ENCODE results near the gene ZFYVE21.
"Not testable (repeated sequence)": the region's sequence is repeated elsewhere in the genome, so short reads cannot be mapped to it uniquely, and the experiment has no call there.

The ZFYVE21 gene

DNA sequence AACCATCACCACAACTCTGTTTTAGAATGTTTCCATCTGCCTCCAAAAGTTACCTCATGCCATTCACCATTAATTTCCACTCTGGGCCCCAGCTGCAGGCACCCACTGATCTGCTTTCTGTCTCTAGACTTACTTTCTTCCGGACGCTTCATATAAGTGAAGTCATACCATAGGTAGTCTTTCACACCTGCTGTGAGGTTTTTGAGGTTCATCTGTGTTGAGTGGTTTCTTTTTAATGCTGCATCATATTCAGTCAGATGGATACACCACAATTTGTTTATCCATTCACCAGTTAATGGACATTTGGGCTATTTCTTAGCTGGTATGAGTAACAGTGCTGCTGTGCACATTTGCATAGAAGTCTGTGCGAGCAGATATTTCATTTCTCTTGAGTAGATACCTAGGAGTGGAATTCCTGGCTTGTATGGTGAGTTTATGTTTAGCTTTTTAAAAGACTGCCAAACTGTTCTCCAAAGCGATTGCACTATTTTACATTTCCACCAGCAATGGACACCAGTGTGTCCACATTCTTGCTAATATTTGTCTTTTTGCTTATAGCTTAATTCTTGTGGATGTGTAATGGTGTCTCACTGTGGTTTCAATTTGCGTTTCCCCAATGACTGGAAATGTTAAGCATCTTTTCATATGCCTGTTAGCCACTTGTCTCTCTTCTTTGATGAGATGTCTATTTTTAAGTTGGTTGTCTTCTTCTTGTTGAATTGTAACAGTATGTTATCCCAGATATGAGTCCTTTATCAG, 48.3 kb downstream of the ZFYVE21 start:
- DNase-seq (ENCODE audit: low read depth): no peak

- no peak for DNase-seq (ENCODE audit: low read depth)
Observed at GRCh38 chr14:103765526-103765925, 49.9 kb downstream of the ZFYVE21 start.

GRCh38 chr14:103767336-103767894, 51.8 kb downstream of the ZFYVE21 start:
- DNase-seq (ENCODE audit: low read depth): no peak

GRCh38 chr14:103770500-103770899, 54.9 kb downstream of the ZFYVE21 start:
- no peak for DNase-seq (ENCODE audit: low read depth)

DNA sequence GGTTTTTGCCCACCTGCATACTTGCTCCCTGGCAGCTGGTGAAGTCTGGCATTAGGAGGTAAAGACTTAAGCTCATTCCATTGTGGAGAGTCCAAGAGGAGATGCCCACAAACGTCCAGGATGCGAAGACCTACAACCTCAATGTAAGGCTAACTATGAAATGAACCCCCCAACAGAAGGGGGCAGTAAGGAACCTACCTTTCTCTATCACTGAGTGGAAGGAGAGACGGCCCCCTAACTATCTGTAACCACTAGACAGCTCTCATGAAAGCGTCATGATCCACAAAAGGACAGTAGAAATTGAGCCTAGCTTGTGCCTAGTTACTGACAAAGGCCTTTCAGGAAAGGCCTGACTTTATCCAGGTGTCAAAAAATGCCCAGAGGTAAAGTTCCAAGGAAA, 55.3 kb downstream of the ZFYVE21 start:
- no peak for DNase-seq (ENCODE audit: low read depth)

DNA sequence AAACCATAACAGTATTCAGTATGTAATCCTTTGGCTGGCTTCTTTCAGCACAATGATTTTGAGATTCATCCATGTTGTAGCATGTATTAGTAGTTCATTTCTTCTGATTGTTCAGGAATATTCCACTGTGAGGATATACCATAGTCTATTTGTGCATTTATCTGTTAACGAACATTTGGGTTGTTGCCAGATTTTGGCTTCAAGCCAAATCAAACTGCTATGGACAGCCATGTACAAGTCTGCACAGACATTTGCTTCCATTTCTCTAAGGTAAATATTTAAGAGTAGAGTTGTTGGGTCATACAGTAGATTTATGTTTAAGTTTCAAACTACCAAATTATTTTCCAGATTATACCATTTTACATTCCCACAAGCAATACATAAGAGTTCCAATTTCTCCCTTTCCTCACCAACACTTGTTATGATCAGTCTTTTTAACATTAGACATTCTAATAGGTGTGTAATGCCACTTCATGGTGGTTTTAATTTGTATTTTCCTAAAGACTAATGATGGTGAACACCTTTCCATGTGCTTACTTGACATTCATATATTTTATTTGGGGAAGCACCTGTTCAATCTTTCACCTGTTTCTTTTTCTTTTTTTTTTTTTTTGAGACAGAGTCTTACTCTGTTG, 56.6 kb downstream of the ZFYVE21 start:
- DNase-seq (ENCODE audit: low read depth): no peak

- no peak for DNase-seq (ENCODE audit: low read depth)
Observed at GRCh38 chr14:103773521-103773920, 57.9 kb downstream of the ZFYVE21 start.

DNA sequence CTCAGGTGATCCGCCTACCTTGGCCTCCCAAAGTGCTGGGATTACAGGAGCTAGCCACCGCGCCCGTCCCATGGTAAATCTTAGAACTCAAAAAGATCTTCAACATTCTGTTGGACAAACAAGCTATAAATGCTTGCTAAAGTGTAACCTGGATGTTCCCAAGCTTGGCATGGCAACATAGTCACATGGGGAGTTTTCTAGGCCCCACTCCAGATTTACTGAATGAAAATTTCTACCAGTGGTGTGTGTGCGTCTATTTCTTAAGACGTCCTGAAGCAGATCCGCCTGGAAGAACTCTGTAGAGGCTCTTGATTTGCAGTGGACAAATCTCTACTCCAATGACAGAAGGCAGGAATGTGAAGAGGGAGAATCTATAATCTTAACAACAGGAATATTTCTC, 59.9 kb downstream of the ZFYVE21 start:
- DNase-seq (ENCODE audit: low read depth): no peak

GRCh38 chr14:103776319-103776718, 60.7 kb downstream of the ZFYVE21 start:
- DNase-seq (ENCODE audit: low read depth): not testable (repeated sequence)

DNA sequence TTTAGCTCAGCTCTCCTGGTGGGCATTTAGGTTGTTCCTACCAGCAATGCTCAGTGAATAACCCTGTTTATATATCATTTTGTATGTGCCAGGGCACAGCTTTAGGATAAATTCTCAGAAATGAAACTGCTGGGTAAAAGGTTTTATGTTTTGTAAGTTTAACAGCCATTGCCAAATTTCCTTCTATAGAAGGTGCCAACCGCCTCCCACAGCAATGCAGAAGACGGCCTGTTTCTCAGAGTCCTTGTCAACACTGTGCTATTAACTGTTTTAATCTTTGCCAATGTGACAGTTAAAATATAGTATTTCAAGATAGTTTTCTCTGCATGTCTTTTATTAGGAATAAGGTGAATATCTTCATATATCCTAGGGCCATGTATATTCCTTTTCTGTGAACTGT, 66.8 kb downstream of the ZFYVE21 start:
- DNase-seq (ENCODE audit: low read depth): no peak

Measured in stimulated activated CD8-positive, alpha-beta memory T cell treated with anti-CD3 and anti-CD28 coated beads, Interleukin-12 subunit alpha, Interleukin-12 subunit beta, amount 100 ng/mL, for 1 hour (primary cell).